ENCODE measurements around the gene VASN.

Gene VASN

GRCh38 chr16:4356820-4357219, 14.8 kb upstream of the VASN start:
- Mint-ChIP-seq H3K36me3 (ENCODE audit: low read depth) (no peaks in the 10 kb centered on the region), H3K27ac (no peak overlapping the region), H3K27me3 (ENCODE audit: low read depth, poor library complexity) (peaks cover 11% of the 10 kb centered on the region), H3K4me3 (no peak overlapping the region), H3K4me1 (peaks cover 31% of the 10 kb centered on the region), H3K9me3 (no peaks in the 10 kb centered on the region)
- no peak for TF ChIP-seq CTCF (IDR thresholded peaks at IDR 0.05)
- DNase-seq = no peak

- peaks cover 29% of the 10 kb centered on the region for H3K4me1 Mint-ChIP-seq
- no peak overlapping the region for H3K4me3 Mint-ChIP-seq
- H3K27ac Mint-ChIP-seq = no peak overlapping the region
- peaks cover 11% of the 10 kb centered on the region for H3K27me3 Mint-ChIP-seq (ENCODE audit: low read depth, poor library complexity)
- no peak for TF ChIP-seq CTCF (IDR thresholded peaks at IDR 0.05)
- H3K36me3 Mint-ChIP-seq (ENCODE audit: low read depth) = no peaks in the 10 kb centered on the region
- no peaks in the 10 kb centered on the region for H3K9me3 Mint-ChIP-seq
- DNase-seq = no peak
Measured at GRCh38 chr16:4358236-4358635, 13.4 kb upstream of the VASN start.

GRCh38 chr16:4358831-4359561, 12.7 kb upstream of the VASN start:
- TF ChIP-seq CTCF (IDR thresholded peaks at IDR 0.05) = peak; percentile 94
- Mint-ChIP-seq H3K4me3 (no peak overlapping the region), H3K27ac (no peak overlapping the region), H3K36me3 (ENCODE audit: low read depth) (no peaks in the 10 kb centered on the region), H3K27me3 (ENCODE audit: low read depth, poor library complexity) (peaks cover 6% of the 10 kb centered on the region), H3K9me3 (no peaks in the 10 kb centered on the region), H3K4me1 (peaks cover 21% of the 10 kb centered on the region)
- peak; percentile 91 for DNase-seq

- no peak for TF ChIP-seq CTCF (IDR thresholded peaks at IDR 0.05)
- peaks cover 14% of the 10 kb centered on the region for H3K4me1 Mint-ChIP-seq
Measured at GRCh38 chr16:4359914-4360313, 11.7 kb upstream of the VASN start.

GRCh38 chr16:4360538-4361021, 11.1 kb upstream of the VASN start:
- Mint-ChIP-seq H3K4me3 (no peak overlapping the region), H3K9me3 (no peaks in the 10 kb centered on the region), H3K27me3 (ENCODE audit: low read depth, poor library complexity) (peaks cover 5% of the 10 kb centered on the region), H3K27ac (no peak overlapping the region), H3K4me1 (peaks cover 11% of the 10 kb centered on the region), H3K36me3 (ENCODE audit: low read depth) (no peaks in the 10 kb centered on the region)
- TF ChIP-seq CTCF (IDR thresholded peaks at IDR 0.05) = no peak
- DNase-seq = peak; percentile 67

More at GRCh38 chr16:4359914-4360313, 11.7 kb upstream of the VASN start:
- peaks cover 5% of the 10 kb centered on the region for H3K27me3 Mint-ChIP-seq (ENCODE audit: low read depth, poor library complexity)
- H3K27ac Mint-ChIP-seq = no peak overlapping the region
- H3K36me3 Mint-ChIP-seq (ENCODE audit: low read depth) = no peaks in the 10 kb centered on the region
- DNase-seq = no peak
- H3K4me3 Mint-ChIP-seq = no peak overlapping the region
- no peaks in the 10 kb centered on the region for H3K9me3 Mint-ChIP-seq

All from nephron progenitor cell (in vitro differentiated cells).